ENCODE results near the gene TM4SF18. TPM values are rescaled to one million over a fixed set of nuclear protein-coding genes. Genes with fewer than 3 reads are reported as not detected.

Gene TM4SF18
- total RNA-seq, 1 donor from 2014 or later = 10.1 TPM

- Histone ChIP-seq H3K27me3 (no peaks in the 10 kb centered on the region), H3K4me3 (no peak overlapping the region), H3K4me1 (no peaks in the 10 kb centered on the region), H3K27ac (no peak overlapping the region), H3K36me3 (no peaks in the 10 kb centered on the region), H3K9me3 (no peaks in the 10 kb centered on the region)
- TF ChIP-seq POLR2A (IDR thresholded peaks at IDR 0.05) (no peak), CTCF (IDR thresholded peaks at IDR 0.05) (no peak), POLR2AphosphoS5 (IDR thresholded peaks at IDR 0.05; ENCODE audit: insufficient read depth in 1 of 2, low read depth in 1 of 2) (no peak)
- no peak for DNase-seq (ENCODE audit: extremely low spot score in 2 of 2)
- intact Hi-C loops (cut with DNase I) = no loop called here
Observed at GRCh38 chr3:149353581-149354184, 20.2 kb upstream of the TM4SF18 start.

- Histone ChIP-seq H3K4me1 (no peaks in the 10 kb centered on the region), H3K27me3 (no peaks in the 10 kb centered on the region), H3K36me3 (no peaks in the 10 kb centered on the region), H3K4me3 (no peak overlapping the region), H3K27ac (no peak overlapping the region), H3K9me3 (no peaks in the 10 kb centered on the region)
- no peak for DNase-seq (ENCODE audit: extremely low spot score in 2 of 2)
- intact Hi-C loops (cut with DNase I) = no loop called here
- TF ChIP-seq POLR2A (IDR thresholded peaks at IDR 0.05) = no peak
- peak; percentile 7 to 57 (median 51) for TF ChIP-seq CTCF (IDR thresholded peaks at IDR 0.05)
- peak in 1 of 2 donors; percentile 10 for TF ChIP-seq POLR2AphosphoS5 (IDR thresholded peaks at IDR 0.05; ENCODE audit: insufficient read depth in 1 of 2, low read depth in 1 of 2)
Observed at GRCh38 chr3:149352556-149352955, 19.1 kb upstream of the TM4SF18 start.

GRCh38 chr3:149343951-149344350 lies 10.5 kb upstream of the TM4SF18 start:
- no peak for DNase-seq (ENCODE audit: extremely low spot score in 2 of 2)
- TF ChIP-seq CTCF (IDR thresholded peaks at IDR 0.05) (no peak), POLR2A (IDR thresholded peaks at IDR 0.05) (no peak), POLR2AphosphoS5 (IDR thresholded peaks at IDR 0.05; ENCODE audit: insufficient read depth in 1 of 2, low read depth in 1 of 2) (no peak)
- no peaks in the 10 kb centered on the region for H3K9me3 ChIP-seq
- H3K4me1 ChIP-seq = peaks cover 4% of the 10 kb centered on the region
- H3K27me3 ChIP-seq = no peaks in the 10 kb centered on the region
- H3K27ac ChIP-seq = no peak overlapping the region
- intact Hi-C loops (cut with DNase I) = no loop called here
- H3K36me3 ChIP-seq = no peaks in the 10 kb centered on the region
- H3K4me3 ChIP-seq = no peak overlapping the region

GRCh38 chr3:149342413-149343380 lies 9.3 kb upstream of the TM4SF18 start:
- intact Hi-C loops (cut with DNase I) = no loop called here
- no peak for DNase-seq (ENCODE audit: extremely low spot score in 2 of 2)

More at GRCh38 chr3:149342413-149343380, 9.3 kb upstream of the TM4SF18 start:
- TF ChIP-seq POLR2A (IDR thresholded peaks at IDR 0.05) = no peak
- no peak for TF ChIP-seq CTCF (IDR thresholded peaks at IDR 0.05)
- TF ChIP-seq POLR2AphosphoS5 (IDR thresholded peaks at IDR 0.05; ENCODE audit: insufficient read depth in 1 of 2, low read depth in 1 of 2) = no peak
- H3K4me1 ChIP-seq = peaks cover 4% of the 10 kb centered on the region
- H3K36me3 ChIP-seq = no peaks in the 10 kb centered on the region
- no peak overlapping the region for H3K4me3 ChIP-seq
- no peak overlapping the region for H3K27ac ChIP-seq
- no peaks in the 10 kb centered on the region for H3K27me3 ChIP-seq
- no peaks in the 10 kb centered on the region for H3K9me3 ChIP-seq

Data from vagina (tissue), 2 donors.